Mucosa of descending colon (tissue), 3 donors: Measurements from ENCODE around the gene PRRG3. TPM values are rescaled to one million over a fixed set of nuclear protein-coding genes. Genes with fewer than 3 reads are reported as not detected.

Experiments
- ATAC-seq: fragments of 200-7000 bp; cut with Tn5 transposase; one replicate; pipeline ENCODE4 v1.9.1; 2020; ENCODE audit warnings: mild to moderate bottlenecking, moderate library complexity
- DNase-seq, 3 donors: peaks; one replicate each; pipeline ENCODE4 v3.0.0-alpha.2; 2020
- H3K36me3 ChIP-seq: fragments of 200-600 bp; one replicate; pipeline ENCODE4 v1.8.0; 2021; ENCODE audit warnings: low read depth, mild to moderate bottlenecking
- H3K4me1 ChIP-seq: fragments of 200-600 bp; one replicate; pipeline ENCODE4 v1.8.0; 2021; ENCODE audit warnings: low read depth, mild to moderate bottlenecking
- H3K4me3 ChIP-seq: fragments of 200-600 bp; one replicate; pipeline ENCODE4 v1.8.0; 2021; ENCODE audit warnings: mild to moderate bottlenecking
- H3K9me3 ChIP-seq: fragments of 200-600 bp; one replicate; pipeline ENCODE4 v1.8.0; 2021; ENCODE audit warnings: mild to moderate bottlenecking
- CTCF ChIP-seq: fragments of 200-600 bp; IDR thresholded peaks from one replicate; pipeline ENCODE4 v1.8.0; 2022; ENCODE audit warnings: antibody characterized with exemption, mild to moderate bottlenecking
- intact Hi-C, 2 donors: fragments of 100-400 bp; cut with DNase I in 1 of 2; cut with micrococcal nuclease in 1 of 2; formaldehyde crosslinking; loops; one replicate each; pipeline versions ENCODE4 v1.11.0 to v1.11.1; 2022; cut with DNase I, micrococcal nuclease
- long read RNA-seq, 2 donors: library from polyadenylated mRNA; unstranded; transcript quantifications; one replicate each; pipeline ENCODE4 v2.0.0, GENCODE V29; 2019 to 2021
- total RNA-seq, 3 donors: library from RNA; stranded (reverse); fragmentation: NEBNext Ultra II Directional in 2 of 3; extraction: Animal tissue kit (Norgen Biotek cat#: 25700) in 2 of 3; gene quantifications; one replicate each; pipeline versions ENCODE4 v1.2.1 to v1.2.4, GENCODE V29; 2021 to 2023
- donor health status: DM: no; HTN: no; CAD: no; lungs with moderate emphysema.
- donor health status: DM: no; HTN: no; CAD: no.
- donor health status: DM: no; HTN: yes; CAD: no.

Gene PRRG3
- 1 to 10 TPM in 1 of 3 donors, under 1 TPM in 2; 0.06 to 2.8 (median 0.22) TPM for total RNA-seq
- long read RNA-seq, donor 1, partial matches to known transcripts, result 0 of 2 reads
- long read RNA-seq, donor 1, other reads (novel, unspliced or antisense), result 2 of 2 reads
- long read RNA-seq, donor 2, result 0 reads

GRCh38 chrX:151694661-151695582 lies at the start of gene PRRG3:
Gene PRRG3 (plus strand): TSS chrX:151695458. CDS start chrX:151698815, 3,357 bp downstream.
- ATAC-seq (no peak), DNase-seq (no peak)
- intact Hi-C loops, result no loop called here

GRCh38 chrX:151675121-151675746 lies 20.0 kb upstream of the PRRG3 start:
- no peaks in the 10 kb centered on the region for H3K9me3 ChIP-seq
- DNase-seq (no peak), ATAC-seq (no peak)
- H3K4me1 ChIP-seq, result no peaks in the 10 kb centered on the region
- intact Hi-C loops, result no loop called here
- no peak overlapping the region for H3K4me3 ChIP-seq
- H3K36me3 ChIP-seq, result no peaks in the 10 kb centered on the region
- no peak for TF ChIP-seq CTCF

More at GRCh38 chrX:151694661-151695582, at the start of gene PRRG3:
- no peaks in the 10 kb centered on the region for H3K36me3 ChIP-seq
- H3K4me1 ChIP-seq, result no peaks in the 10 kb centered on the region
- no peak for TF ChIP-seq CTCF
- no peaks in the 10 kb centered on the region for H3K9me3 ChIP-seq
- no peak within 1 kb of the TSS for H3K4me3 ChIP-seq

GRCh38 chrX:151676196-151676595 lies 19.1 kb upstream of the PRRG3 start:
- Histone ChIP-seq H3K4me1 (no peaks in the 10 kb centered on the region), H3K4me3 (no peak overlapping the region), H3K9me3 (no peaks in the 10 kb centered on the region), H3K36me3 (no peaks in the 10 kb centered on the region)
- no peak for ATAC-seq
- intact Hi-C loops, result no loop called here
- DNase-seq, result no peak
- no peak for TF ChIP-seq CTCF

GRCh38 chrX:151679798-151680402 lies 15.4 kb upstream of the PRRG3 start:
- ATAC-seq (no peak), DNase-seq (no peak)
- no peaks in the 10 kb centered on the region for H3K9me3 ChIP-seq
- no peaks in the 10 kb centered on the region for H3K36me3 ChIP-seq
- TF ChIP-seq CTCF, result no peak
- intact Hi-C loops, result loop anchor here (5.0 to 10.0 kb wide), 2 partner anchors 525 to 528 kb away; no protein-coding TSS in a partner anchor
- no peaks in the 10 kb centered on the region for H3K4me1 ChIP-seq
- H3K4me3 ChIP-seq, result no peak overlapping the region

- no peak overlapping the region for H3K4me3 ChIP-seq
- no peak for TF ChIP-seq CTCF
- intact Hi-C loops, result loop anchor here (5.0 to 10.0 kb wide), 2 partner anchors 526 to 529 kb away; no protein-coding TSS in a partner anchor
- DNase-seq (peak in 2 of 3 donors; percentile 33 to 64), ATAC-seq (peak; percentile 65)
- H3K4me1 ChIP-seq, result no peaks in the 10 kb centered on the region
- no peaks in the 10 kb centered on the region for H3K9me3 ChIP-seq
- no peaks in the 10 kb centered on the region for H3K36me3 ChIP-seq
These were observed 14.5 kb upstream of the PRRG3 start for GRCh38 chrX:151680805-151681204.
